ENCODE results near the gene PLA2G4C. TPM values are rescaled to one million over a fixed set of nuclear protein-coding genes. Genes with fewer than 3 reads are reported as not detected.

PLA2G4C gene
- total RNA-seq, 1 donor from 2014 or later: 14.7 TPM

GRCh38 chr19:48051335-48052033 is 59.1 kb downstream of the PLA2G4C start:
- no peak overlapping the region for H3K4me3 ChIP-seq
- TF ChIP-seq, protein P1, sequence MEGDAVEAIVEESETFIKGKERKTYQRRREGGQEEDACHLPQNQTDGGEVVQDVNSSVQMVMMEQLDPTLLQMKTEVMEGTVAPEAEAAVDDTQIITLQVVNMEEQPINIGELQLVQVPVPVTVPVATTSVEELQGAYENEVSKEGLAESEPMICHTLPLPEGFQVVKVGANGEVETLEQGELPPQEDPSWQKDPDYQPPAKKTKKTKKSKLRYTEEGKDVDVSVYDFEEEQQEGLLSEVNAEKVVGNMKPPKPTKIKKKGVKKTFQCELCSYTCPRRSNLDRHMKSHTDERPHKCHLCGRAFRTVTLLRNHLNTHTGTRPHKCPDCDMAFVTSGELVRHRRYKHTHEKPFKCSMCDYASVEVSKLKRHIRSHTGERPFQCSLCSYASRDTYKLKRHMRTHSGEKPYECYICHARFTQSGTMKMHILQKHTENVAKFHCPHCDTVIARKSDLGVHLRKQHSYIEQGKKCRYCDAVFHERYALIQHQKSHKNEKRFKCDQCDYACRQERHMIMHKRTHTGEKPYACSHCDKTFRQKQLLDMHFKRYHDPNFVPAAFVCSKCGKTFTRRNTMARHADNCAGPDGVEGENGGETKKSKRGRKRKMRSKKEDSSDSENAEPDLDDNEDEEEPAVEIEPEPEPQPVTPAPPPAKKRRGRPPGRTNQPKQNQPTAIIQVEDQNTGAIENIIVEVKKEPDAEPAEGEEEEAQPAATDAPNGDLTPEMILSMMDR (IDR thresholded peaks at IDR 0.05): no peak
- H3K4me1 ChIP-seq: no peaks in the 10 kb centered on the region
- intact Hi-C loops (cut with DNase I): no loop called here
- no peak for ATAC-seq
- no peaks in the 10 kb centered on the region for H3K9me3 ChIP-seq
- no peak for DNase-seq
- no peak overlapping the region for H3K27ac ChIP-seq
- H3K27me3 ChIP-seq: no peaks in the 10 kb centered on the region
- peaks cover 8% of the 10 kb centered on the region for H3K36me3 ChIP-seq

- Histone ChIP-seq H3K27me3 (peaks cover 5% of the 10 kb centered on the region), H3K27ac (no peak overlapping the region), H3K9me3 (no peaks in the 10 kb centered on the region), H3K4me1 (no peaks in the 10 kb centered on the region), H3K36me3 (no peaks in the 10 kb centered on the region), H3K4me3 (no peak overlapping the region)
- intact Hi-C loops (cut with DNase I): no loop called here
- DNase-seq (no peak), ATAC-seq (no peak)
- TF ChIP-seq, protein P1 (IDR thresholded peaks at IDR 0.05): no peak
These were observed 66.1 kb downstream of the PLA2G4C start for GRCh38 chr19:48044561-48044960.

- intact Hi-C loops (cut with DNase I): no loop called here
- DNase-seq (no peak), ATAC-seq (no peak)
- no peak within 1 kb of the TSS for H3K27ac ChIP-seq
- TF ChIP-seq, protein P1 (IDR thresholded peaks at IDR 0.05): no peak
- peaks cover 5% of the 10 kb centered on the region for H3K27me3 ChIP-seq
- no peaks in the 10 kb centered on the region for H3K4me1 ChIP-seq
- H3K36me3 ChIP-seq: no peaks in the 10 kb centered on the region
- H3K9me3 ChIP-seq: no peaks in the 10 kb centered on the region
- H3K4me3 ChIP-seq: no peak within 1 kb of the TSS
These were observed 66.8 kb downstream of the PLA2G4C start, which contains the start of gene CABP5 for GRCh38 chr19:48043675-48044258. Gene CABP5, minus strand, starts transcription at chr19:48044079. Its CDS starts 157 bp downstream, at chr19:48043922.

GRCh38 chr19:48041877-48042580 is 68.6 kb downstream of the PLA2G4C start:
- ATAC-seq (no peak), DNase-seq (no peak)
- peaks cover under 1% of the 10 kb centered on the region for H3K9me3 ChIP-seq
- H3K27me3 ChIP-seq: peaks cover 9% of the 10 kb centered on the region
- H3K4me1 ChIP-seq: no peaks in the 10 kb centered on the region
- H3K27ac ChIP-seq: no peak overlapping the region
- no peak overlapping the region for H3K4me3 ChIP-seq
- intact Hi-C loops (cut with DNase I): no loop called here
- TF ChIP-seq, protein P1 (IDR thresholded peaks at IDR 0.05): no peak
- no peaks in the 10 kb centered on the region for H3K36me3 ChIP-seq

- Histone ChIP-seq H3K4me3 (no peak overlapping the region), H3K4me1 (no peaks in the 10 kb centered on the region), H3K36me3 (no peaks in the 10 kb centered on the region), H3K27ac (no peak overlapping the region), H3K9me3 (peaks cover 8% of the 10 kb centered on the region), H3K27me3 (peaks cover 9% of the 10 kb centered on the region)
- TF ChIP-seq, protein P1 (IDR thresholded peaks at IDR 0.05): no peak
- DNase-seq (no peak), ATAC-seq (no peak)
- intact Hi-C loops (cut with DNase I): no loop called here
These were observed 73.9 kb downstream of the PLA2G4C start for GRCh38 chr19:48036765-48037164.
